ENCODE measurements around the gene ZMIZ1.
A peak's percentile ranks its signal among the peaks of the same experiment; 100 is the strongest.
"Not testable (repeated sequence)": the region's sequence is repeated elsewhere in the genome, so short reads cannot be mapped to it uniquely, and the experiment has no call there.

ZMIZ1 gene

GRCh38 chr10:79034271-79034876 is 34.4 kb upstream of the ZMIZ1 start:
- no peak for DNase-seq

GRCh38 chr10:79036416-79036815 is 32.4 kb upstream of the ZMIZ1 start:
- not testable (repeated sequence) for DNase-seq

- DNase-seq = no peak
Measured at GRCh38 chr10:79038104-79038840, 30.5 kb upstream of the ZMIZ1 start.

GRCh38 chr10:79038841-79039201 is 29.9 kb upstream of the ZMIZ1 start:
- DNase-seq = peak; percentile 75

- DNase-seq = no peak
Measured at GRCh38 chr10:79042639-79043411, 25.9 kb upstream of the ZMIZ1 start.

- DNase-seq = no peak
Measured at GRCh38 chr10:79044036-79044632, 24.6 kb upstream of the ZMIZ1 start.

GRCh38 chr10:79044846-79045245 is 23.9 kb upstream of the ZMIZ1 start:
- DNase-seq = no peak

GRCh38 chr10:79045566-79046175 is 23.1 kb upstream of the ZMIZ1 start:
- no peak for DNase-seq

GRCh38 chr10:79046326-79046725 is 22.4 kb upstream of the ZMIZ1 start:
- DNase-seq = no peak

- peak; percentile 76 for DNase-seq
Measured at GRCh38 chr10:79046741-79047583, 21.8 kb upstream of the ZMIZ1 start.

GRCh38 chr10:79047584-79047874 is 21.2 kb upstream of the ZMIZ1 start:
- DNase-seq = no peak

- no peak for DNase-seq
Measured at GRCh38 chr10:79047875-79048638, 20.7 kb upstream of the ZMIZ1 start.

GRCh38 chr10:79048639-79049550 is 19.9 kb upstream of the ZMIZ1 start:
- no peak for DNase-seq

GRCh38 chr10:79049931-79050895 is 18.6 kb upstream of the ZMIZ1 start:
- no peak for DNase-seq

- no peak for DNase-seq
Measured at GRCh38 chr10:79050896-79051555, 17.7 kb upstream of the ZMIZ1 start.

GRCh38 chr10:79051766-79052165 is 17.0 kb upstream of the ZMIZ1 start:
- no peak for DNase-seq

- DNase-seq = peak; percentile 69
Measured at GRCh38 chr10:79052291-79053080, 16.3 kb upstream of the ZMIZ1 start.

GRCh38 chr10:79053081-79053434 is 15.7 kb upstream of the ZMIZ1 start:
- no peak for DNase-seq
